Type B pancreatic cell (in vitro differentiated cells): ENCODE measurements around the gene TMEM126B. TPM values are rescaled to one million over a fixed set of nuclear protein-coding genes. Genes with fewer than 3 reads are reported as not detected.
"Not testable (repeated sequence)": the region's sequence is repeated elsewhere in the genome, so short reads cannot be mapped to it uniquely, and the experiment has no call there.

Experiments
- DNase-seq: peaks from one replicate; pipeline ENCODE4 v3.0.0; 2021; ENCODE audit warnings: mixed read lengths; ENCODE audit not compliant: unreplicated experiment; ENCODE audit errors: extremely low spot score
- H3K27ac Mint-ChIP-seq: 2 replicates; pipeline ENCODE4 v1.8.0; 2021; ENCODE audit warnings: mild to moderate bottlenecking, mixed read lengths
- H3K27me3 Mint-ChIP-seq: 2 replicates; pipeline ENCODE4 v1.8.0; 2021; ENCODE audit warnings: mixed read lengths
- H3K36me3 Mint-ChIP-seq: 2 replicates; pipeline ENCODE4 v1.8.0; 2021; ENCODE audit warnings: mixed read lengths
- H3K4me1 Mint-ChIP-seq: one replicate; pipeline ENCODE4 v1.8.0; 2021; ENCODE audit warnings: mixed read lengths; ENCODE audit not compliant: unreplicated experiment
- H3K4me3 Mint-ChIP-seq: 2 replicates; pipeline ENCODE4 v1.8.0; 2021; ENCODE audit warnings: mild to moderate bottlenecking, mixed read lengths
- H3K9me3 Mint-ChIP-seq: 2 replicates; pipeline ENCODE4 v1.8.0; 2021; ENCODE audit warnings: mixed read lengths
- CTCF ChIP-seq: fragments of 200-600 bp; sonication (generic); conservative IDR thresholded peaks from 2 replicates; pipeline ENCODE4 v1.5.0; 2021; ENCODE audit warnings: antibody characterized with exemption, mild to moderate bottlenecking
- total RNA-seq: library from RNA; stranded (reverse); gene quantifications from 2 replicates; pipeline ENCODE4 v1.2.1, GENCODE V29; 2021; ENCODE audit warnings: low replicate concordance

TMEM126B gene
- total RNA-seq, 1 donor from 2014 or later = 46.7 TPM

GRCh38 chr11:85663753-85664614 lies 35.6 kb downstream of the TMEM126B start:
- H3K36me3 Mint-ChIP-seq = peaks cover 35% of the 10 kb centered on the region
- DNase-seq = peak; percentile 78
- H3K27me3 Mint-ChIP-seq = no peaks in the 10 kb centered on the region
- peak overlapping the region; percentile 96 for H3K4me3 Mint-ChIP-seq
- peak overlapping the region; percentile 96 for H3K27ac Mint-ChIP-seq
- peak; percentile 63 for TF ChIP-seq CTCF
- H3K9me3 Mint-ChIP-seq = no peaks in the 10 kb centered on the region
- peaks cover 31% of the 10 kb centered on the region for H3K4me1 Mint-ChIP-seq

GRCh38 chr11:85664615-85665481 lies 36.5 kb downstream of the TMEM126B start, which contains the start of gene CREBZF:
CREBZF (minus strand) TSS chr11:85665129; CDS start chr11:85664875, 254 bp downstream.
- Mint-ChIP-seq H3K9me3 (no peaks in the 10 kb centered on the region), H3K27me3 (no peaks in the 10 kb centered on the region), H3K27ac (peak within 1 kb of the TSS; percentile 96), H3K4me1 (peaks cover 22% of the 10 kb centered on the region), H3K36me3 (peaks cover 32% of the 10 kb centered on the region), H3K4me3 (peak within 1 kb of the TSS; percentile 96)
- DNase-seq = peak; percentile 94
- peak; percentile 20 for TF ChIP-seq CTCF

- no peaks in the 10 kb centered on the region for H3K9me3 Mint-ChIP-seq
- peaks cover 13% of the 10 kb centered on the region for H3K4me1 Mint-ChIP-seq
- H3K36me3 Mint-ChIP-seq = peaks cover 23% of the 10 kb centered on the region
- H3K27me3 Mint-ChIP-seq = no peaks in the 10 kb centered on the region
- peak overlapping the region; percentile 96 for H3K27ac Mint-ChIP-seq
- peak overlapping the region; percentile 96 for H3K4me3 Mint-ChIP-seq
- TF ChIP-seq CTCF = no peak
- DNase-seq = no peak
Measured at GRCh38 chr11:85665733-85666132, 37.3 kb downstream of the TMEM126B start.

GRCh38 chr11:85666687-85667086 lies 38.3 kb downstream of the TMEM126B start:
- Mint-ChIP-seq H3K4me1 (peaks cover 4% of the 10 kb centered on the region), H3K9me3 (no peaks in the 10 kb centered on the region), H3K4me3 (peak overlapping the region; percentile 31), H3K36me3 (peaks cover 15% of the 10 kb centered on the region), H3K27ac (no peak overlapping the region), H3K27me3 (no peaks in the 10 kb centered on the region)
- no peak for TF ChIP-seq CTCF
- DNase-seq = no peak

- no peak for DNase-seq
- no peak overlapping the region for H3K27ac Mint-ChIP-seq
- no peaks in the 10 kb centered on the region for H3K9me3 Mint-ChIP-seq
- H3K36me3 Mint-ChIP-seq = peaks cover 10% of the 10 kb centered on the region
- peaks cover 4% of the 10 kb centered on the region for H3K4me1 Mint-ChIP-seq
- no peak for TF ChIP-seq CTCF
- no peak overlapping the region for H3K4me3 Mint-ChIP-seq
- H3K27me3 Mint-ChIP-seq = no peaks in the 10 kb centered on the region
Measured at GRCh38 chr11:85668157-85668556, 39.8 kb downstream of the TMEM126B start.

GRCh38 chr11:85670949-85671663 lies 42.7 kb downstream of the TMEM126B start:
- not testable (repeated sequence) for DNase-seq, H3K27ac Mint-ChIP-seq, H3K36me3 Mint-ChIP-seq, H3K27me3 Mint-ChIP-seq, H3K4me1 Mint-ChIP-seq, H3K9me3 Mint-ChIP-seq, H3K4me3 Mint-ChIP-seq
